Right atrium auricular region (tissue), 2 donors: Measurements from ENCODE around the gene MTX2. TPM values are rescaled to one million over a fixed set of nuclear protein-coding genes. Genes with fewer than 3 reads are reported as not detected.

Experiments used
- DNase-seq: peaks from one replicate; pipeline ENCODE4 v3.0.0-alpha.2; 2019; ENCODE audit warnings: low spot score
- H3K27ac ChIP-seq, 2 donors: fragments of 200-600 bp; sonication (generic); 1 replicate in 1 of 2; 2 replicates in 1 of 2; pipeline ENCODE4 v1.5.1; 2016 to 2019
- H3K27me3 ChIP-seq, 2 donors: fragments of 200-600 bp; sonication (generic); one replicate each; pipeline versions ENCODE4 v1.5.1 to v1.6.0; 2017 to 2019
- H3K36me3 ChIP-seq: fragments of 200-600 bp; sonication (generic); one replicate; pipeline ENCODE4 v1.5.1; 2016
- H3K4me1 ChIP-seq, 2 donors: fragments of 200-600 bp; sonication (generic); one replicate each; pipeline versions ENCODE4 v1.5.1 to v1.6.0; 2017 to 2019
- H3K4me3 ChIP-seq, 2 donors: fragments of 200-600 bp; sonication (generic); 1 replicate in 1 of 2; 2 replicates in 1 of 2; pipeline ENCODE4 v1.5.1; 2017 to 2019; ENCODE audit warnings: mild to moderate bottlenecking in 1 of 2, moderate library complexity in 1 of 2
- H3K9me3 ChIP-seq, 2 donors: fragments of 200-600 bp; sonication (generic); one replicate each; pipeline ENCODE4 v1.5.1; 2019
- CTCF ChIP-seq, 2 donors: fragments of 200-600 bp; sonication (generic); IDR thresholded peaks; one replicate each; pipeline ENCODE4 v1.5.1; 2019; ENCODE audit warnings: antibody characterized with exemption in 2 of 2
- total RNA-seq, 2 donors: library from RNA; depleted of rRNA; stranded (reverse); fragments of >200 nt; gene quantifications; one replicate each; pipeline ENCODE4 v1.1.0, GENCODE V29; 2016

Gene MTX2
- total RNA-seq = 10 to 100 TPM; 36.7 to 73.5 TPM

- no peak for DNase-seq
- Histone ChIP-seq H3K4me1 (peaks cover 0 to 11% of the 10 kb centered on the region in 2 donors), H3K27me3 (no peaks in the 10 kb centered on the region), H3K4me3 (peak within 1 kb of the TSS; percentile 80 to 83), H3K27ac (peak within 1 kb of the TSS; percentile 86 to 88), H3K36me3 (no peaks in the 10 kb centered on the region), H3K9me3 (no peaks in the 10 kb centered on the region)
- TF ChIP-seq CTCF (IDR thresholded peaks at IDR 0.05) = peak in 1 of 2 donors; percentile 49
These were observed at the start of gene MTX2 for GRCh38 chr2:176269319-176270099. Gene MTX2, plus strand, starts transcription at chr2:176269442. Its CDS starts 188 bp downstream, at chr2:176269630.

- no peaks in the 10 kb centered on the region for H3K4me1 ChIP-seq
- no peak for DNase-seq
- H3K4me3 ChIP-seq = no peak overlapping the region
- no peaks in the 10 kb centered on the region for H3K9me3 ChIP-seq
- H3K36me3 ChIP-seq = no peaks in the 10 kb centered on the region
- H3K27ac ChIP-seq = no peak overlapping the region
- no peak for TF ChIP-seq CTCF (IDR thresholded peaks at IDR 0.05)
- H3K27me3 ChIP-seq = no peaks in the 10 kb centered on the region
These were observed 41.4 kb upstream of the MTX2 start for GRCh38 chr2:176227874-176228273.

GRCh38 chr2:176234156-176234555, 35.1 kb upstream of the MTX2 start:
- no peak for TF ChIP-seq CTCF (IDR thresholded peaks at IDR 0.05)
- H3K4me1 ChIP-seq = no peaks in the 10 kb centered on the region
- H3K27me3 ChIP-seq = no peaks in the 10 kb centered on the region
- no peak for DNase-seq
- no peaks in the 10 kb centered on the region for H3K9me3 ChIP-seq
- no peaks in the 10 kb centered on the region for H3K36me3 ChIP-seq
- H3K4me3 ChIP-seq = no peak overlapping the region
- no peak overlapping the region for H3K27ac ChIP-seq

GRCh38 chr2:176234940-176235339, 34.3 kb upstream of the MTX2 start:
- TF ChIP-seq CTCF (IDR thresholded peaks at IDR 0.05) = no peak
- no peak for DNase-seq
- no peaks in the 10 kb centered on the region for H3K4me1 ChIP-seq
- H3K4me3 ChIP-seq = no peak overlapping the region
- H3K9me3 ChIP-seq = no peaks in the 10 kb centered on the region
- H3K27ac ChIP-seq = no peak overlapping the region
- no peaks in the 10 kb centered on the region for H3K27me3 ChIP-seq
- H3K36me3 ChIP-seq = no peaks in the 10 kb centered on the region

GRCh38 chr2:176237456-176237855, 31.8 kb upstream of the MTX2 start:
- Histone ChIP-seq H3K9me3 (no peaks in the 10 kb centered on the region), H3K4me1 (no peaks in the 10 kb centered on the region), H3K36me3 (no peaks in the 10 kb centered on the region), H3K4me3 (no peak overlapping the region), H3K27ac (no peak overlapping the region), H3K27me3 (no peaks in the 10 kb centered on the region)
- no peak for DNase-seq
- no peak for TF ChIP-seq CTCF (IDR thresholded peaks at IDR 0.05)

GRCh38 chr2:176239031-176239430, 30.2 kb upstream of the MTX2 start:
- Histone ChIP-seq H3K27me3 (no peaks in the 10 kb centered on the region), H3K9me3 (no peaks in the 10 kb centered on the region), H3K27ac (no peak overlapping the region), H3K4me3 (no peak overlapping the region), H3K4me1 (no peaks in the 10 kb centered on the region), H3K36me3 (no peaks in the 10 kb centered on the region)
- TF ChIP-seq CTCF (IDR thresholded peaks at IDR 0.05) = no peak
- no peak for DNase-seq
